G401 (cell line): Measurements from ENCODE around the gene SLC9A7. TPM values are rescaled to one million over a fixed set of nuclear protein-coding genes. Genes with fewer than 3 reads are reported as not detected.
"Not testable (repeated sequence)": the region's sequence is repeated elsewhere in the genome, so short reads cannot be mapped to it uniquely, and the experiment has no call there.

ENCODE experiments used
- DNase-seq: peaks from one replicate; pipeline ENCODE4 v3.0.0-alpha.2; 2015; ENCODE audit warnings: low spot score
- in situ Hi-C: cut with HindIII; loops from 2 replicates; pipeline ENCODE4 v1.10.0; 2016; ENCODE audit warnings: low sequenced_read_pairs, mixed read lengths
- total RNA-seq: library from RNA; depleted of rRNA; stranded (reverse); fragments of >200 nt; shearing (Covaris generic); gene quantifications from 2 replicates; pipeline ENCODE4 v1.2.3, GENCODE V29; 2014; rRNA removed

Gene SLC9A7
- total RNA-seq = 1.5 and 2.1 TPM in 2 replicates

GRCh38 chrX:46758956-46759644 lies at the start of gene SLC9A7:
Gene SLC9A7 (minus strand): TSS chrX:46759118. CDS start chrX:46759029, 89 bp downstream.
- in situ Hi-C loops = no loop called here
- DNase-seq = peak; percentile 67

- no peak for DNase-seq
- in situ Hi-C loops = no loop called here
Observed at GRCh38 chrX:46805270-46805669, 46.4 kb upstream of the SLC9A7 start.

GRCh38 chrX:46803140-46803539 lies 44.2 kb upstream of the SLC9A7 start:
- in situ Hi-C loops = no loop called here
- DNase-seq = no peak

GRCh38 chrX:46796574-46797191 lies 37.8 kb upstream of the SLC9A7 start:
- in situ Hi-C loops = no loop called here
- DNase-seq = peak; percentile 68

- DNase-seq = no peak
- in situ Hi-C loops = no loop called here
Observed at GRCh38 chrX:46793386-46794143, 34.6 kb upstream of the SLC9A7 start.

- DNase-seq = no peak
- in situ Hi-C loops = no loop called here
Observed at GRCh38 chrX:46792810-46793188, 33.9 kb upstream of the SLC9A7 start.

GRCh38 chrX:46791927-46792809 lies 33.2 kb upstream of the SLC9A7 start:
- in situ Hi-C loops = no loop called here
- no peak for DNase-seq

GRCh38 chrX:46788902-46789301 lies 30.0 kb upstream of the SLC9A7 start:
- in situ Hi-C loops = no loop called here
- DNase-seq = no peak

- in situ Hi-C loops, DNase-seq: not testable (repeated sequence)
Observed at GRCh38 chrX:46784437-46784836, 25.5 kb upstream of the SLC9A7 start.

- no peak for DNase-seq
- in situ Hi-C loops = no loop called here
Observed at GRCh38 chrX:46782034-46782433, 23.1 kb upstream of the SLC9A7 start.

- peak; percentile 8 for DNase-seq
- in situ Hi-C loops = no loop called here
Observed at GRCh38 chrX:46777971-46778810, 19.3 kb upstream of the SLC9A7 start.

GRCh38 chrX:46770817-46771163 lies 11.9 kb upstream of the SLC9A7 start:
- in situ Hi-C loops = no loop called here
- DNase-seq = no peak

GRCh38 chrX:46770000-46770816 lies 11.3 kb upstream of the SLC9A7 start:
- in situ Hi-C loops = no loop called here
- DNase-seq = no peak

GRCh38 chrX:46762963-46763362 lies 4.0 kb upstream of the SLC9A7 start:
- in situ Hi-C loops = no loop called here
- no peak for DNase-seq

- in situ Hi-C loops = no loop called here
- no peak for DNase-seq
Observed at GRCh38 chrX:46759645-46759974, 692 bp upstream of the SLC9A7 start.

- peak; percentile 28 for DNase-seq
- in situ Hi-C loops = no loop called here
Observed at GRCh38 chrX:46758163-46758955, 559 bp downstream of the SLC9A7 start.

GRCh38 chrX:46757593-46757992 lies 1.3 kb downstream of the SLC9A7 start:
- in situ Hi-C loops = no loop called here
- DNase-seq = peak; percentile 19
